SK-MEL-5 (cell line): ENCODE measurements around the gene ARHGDIG. TPM values are rescaled to one million over a fixed set of nuclear protein-coding genes. Genes with fewer than 3 reads are reported as not detected.
A peak's percentile ranks its signal among the peaks of the same experiment; 100 is the strongest.

Source experiments
- DNase-seq: peaks from one replicate; pipeline ENCODE4 v3.0.0-alpha.2; 2016; ENCODE audit warnings: low read depth, low spot score
- in situ Hi-C: cut with HindIII; loops from 2 replicates; pipeline ENCODE4 v1.10.0; 2016; ENCODE audit warnings: low sequenced_read_pairs, high pct_unique_total_duplicates, low pct_unique_long_range_greater_than_20kb
- total RNA-seq: library from RNA; depleted of rRNA; stranded (reverse); fragments of >200 nt; shearing (Covaris generic); gene quantifications from 2 replicates; pipeline ENCODE4 v1.2.3, GENCODE V29; 2014

ARHGDIG gene
- total RNA-seq, 1 experiment from 2014 or later = 3.5 TPM

DNA sequence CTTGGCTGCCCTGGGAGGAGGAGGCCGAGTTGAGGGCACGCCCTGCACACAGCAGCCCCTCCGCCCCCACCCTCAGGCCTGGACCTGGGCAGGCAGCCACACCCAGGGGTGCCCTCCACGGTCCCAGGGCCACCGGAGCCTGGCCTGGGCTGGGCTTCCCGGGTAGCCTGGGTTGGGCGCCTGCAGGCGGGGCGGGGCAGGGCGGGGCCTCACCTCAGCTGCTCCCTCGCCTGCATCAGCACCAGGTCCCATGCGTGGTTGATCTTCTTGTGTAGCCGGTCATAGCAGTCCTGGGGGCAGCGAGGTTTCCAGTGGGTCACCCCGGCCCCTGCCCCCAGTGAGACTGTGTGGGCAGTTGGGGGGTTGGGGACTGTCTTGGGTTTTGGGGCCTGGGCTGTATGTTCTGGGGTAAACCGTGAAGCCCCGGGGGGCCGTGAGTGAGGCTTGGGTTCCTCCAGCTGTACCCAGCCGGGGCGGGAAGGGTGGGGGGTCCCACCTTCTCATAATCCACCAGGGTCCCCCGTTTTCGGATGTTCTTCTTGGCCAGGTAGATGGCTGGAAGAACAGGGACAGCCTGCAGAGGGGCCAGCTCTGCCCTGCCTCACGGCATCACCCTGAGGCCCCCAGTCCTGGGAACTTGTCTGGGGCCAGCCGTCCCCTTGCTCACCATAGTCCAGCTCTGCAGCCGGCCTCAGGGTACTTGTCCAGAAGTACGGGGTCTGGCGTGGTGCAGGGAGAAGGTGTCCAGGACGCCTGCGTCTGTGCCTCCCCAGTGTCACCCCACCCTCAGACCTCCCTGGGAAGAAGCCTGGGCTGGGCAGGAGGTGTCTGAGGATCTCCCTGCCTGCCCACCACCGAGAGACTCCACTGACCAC, 6.6 kb upstream of the ARHGDIG start:
- no peak for DNase-seq
- in situ Hi-C loops = no loop called here

DNA sequence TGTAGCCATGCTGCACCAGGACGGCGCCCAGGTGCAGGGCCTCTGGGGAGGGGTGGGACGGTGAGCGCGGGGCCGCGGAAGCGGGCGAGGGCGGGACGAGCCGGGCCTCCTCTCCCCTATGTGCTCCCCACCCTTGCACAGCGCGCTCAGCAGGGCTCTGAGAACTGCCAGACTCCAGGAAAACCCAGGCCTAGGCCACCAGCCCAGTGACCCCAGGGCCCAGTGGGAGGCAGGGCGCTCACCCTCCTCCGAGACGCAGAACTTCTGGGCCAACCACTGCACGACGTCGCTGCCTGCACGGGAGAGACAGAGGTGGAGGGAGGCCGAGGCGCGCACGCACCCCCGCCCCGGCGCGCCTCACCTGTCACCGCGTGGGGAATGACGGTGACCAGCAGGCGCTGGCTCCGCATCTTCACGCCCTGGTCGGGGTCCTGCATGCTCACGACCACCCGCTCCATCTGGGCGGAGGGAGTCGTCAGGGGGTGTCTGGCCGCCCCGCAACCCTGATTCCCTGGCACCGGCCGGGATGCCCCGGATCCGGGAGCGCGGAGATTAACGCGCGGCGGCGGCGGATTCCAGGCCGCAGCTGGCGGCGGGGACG, 5.2 kb upstream of the ARHGDIG start:
- in situ Hi-C loops = no loop called here
- no peak for DNase-seq

DNA sequence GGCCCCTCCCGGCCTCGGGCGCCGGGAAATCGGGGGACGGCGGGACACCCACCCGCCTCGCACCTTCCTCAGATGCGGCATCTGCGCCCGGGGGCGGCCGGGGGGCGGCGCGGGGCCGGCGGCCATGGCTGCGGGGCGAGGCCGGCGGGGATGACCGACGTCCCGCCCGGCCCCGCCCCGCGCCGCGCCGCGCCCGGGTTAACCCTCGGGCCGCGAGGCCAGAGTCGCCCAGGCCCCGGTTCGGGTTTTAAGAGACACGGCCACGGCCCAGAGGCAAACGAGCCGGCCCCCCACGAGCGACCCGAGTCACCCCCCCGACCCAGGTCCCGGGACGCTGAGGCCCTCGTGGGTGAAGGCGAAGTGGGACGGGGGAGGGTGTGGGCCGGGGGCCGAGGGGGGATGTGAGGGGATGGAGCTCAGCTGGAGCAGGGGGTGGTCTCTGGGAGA, 4.6 kb upstream of the ARHGDIG start, which contains the start of gene RGS11:
Gene RGS11 (minus strand): TSS at position 159 of the 447 bp plus-strand sequence. CDS start 33 bp downstream, at position 126.
- in situ Hi-C loops = no loop called here
- no peak for DNase-seq

DNA sequence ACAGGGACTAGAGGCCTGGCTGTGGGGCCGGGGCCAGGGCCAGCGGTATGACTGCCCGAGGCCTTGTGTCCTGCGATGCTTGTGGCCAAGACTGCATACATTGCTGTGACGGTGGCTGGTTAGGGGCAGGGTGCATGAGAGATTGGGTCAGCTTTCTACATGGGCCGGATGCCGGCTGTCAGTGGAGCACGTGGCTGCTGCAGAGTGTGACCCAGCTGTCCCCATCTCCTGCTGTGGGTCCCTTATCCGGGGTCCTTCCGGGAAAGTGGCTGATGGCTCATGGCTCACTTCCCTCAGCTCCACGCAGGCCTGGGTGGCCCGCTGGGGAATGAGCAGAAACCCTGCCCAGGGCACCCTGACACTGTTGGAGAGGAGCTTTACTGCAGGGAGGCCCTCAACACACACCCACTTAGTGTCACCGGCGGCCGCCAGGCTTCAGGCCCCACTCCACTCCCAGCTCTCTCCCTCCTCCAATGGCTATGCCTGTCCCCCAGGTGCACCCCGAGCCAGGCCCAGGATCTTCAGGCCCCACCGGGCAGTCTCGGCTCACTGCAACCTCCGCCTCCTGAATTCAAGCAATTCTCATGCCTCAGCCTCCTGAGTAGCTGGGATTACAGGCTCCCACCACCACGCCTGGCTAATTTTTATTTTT, 3.8 kb upstream of the ARHGDIG start:
- in situ Hi-C loops = no loop called here
- DNase-seq = no peak

DNA sequence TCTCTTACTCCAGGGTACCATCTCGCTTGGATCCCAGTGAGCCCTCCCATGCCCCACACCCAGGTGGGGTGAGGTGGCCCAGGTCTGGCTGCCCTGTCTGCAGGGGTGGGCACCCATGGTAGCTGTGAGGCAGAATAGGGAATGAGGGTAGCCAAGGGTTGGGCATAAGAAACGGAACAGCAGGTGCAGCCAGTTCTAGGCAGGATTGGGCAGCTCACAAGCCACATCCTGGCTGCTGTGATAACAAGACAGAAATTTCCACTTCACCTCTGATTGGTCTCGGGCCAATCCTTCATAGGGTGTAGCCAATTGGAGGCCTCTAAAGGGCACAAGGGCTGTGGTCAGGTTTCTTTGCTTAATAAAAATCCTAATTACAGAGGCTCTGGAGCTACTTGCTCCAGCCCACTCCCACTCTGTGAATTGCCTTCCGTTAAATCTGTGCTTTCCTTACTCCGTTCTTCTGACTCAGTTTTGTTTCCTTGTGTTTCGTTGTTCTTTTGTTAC, 1.5 kb upstream of the ARHGDIG start:
- in situ Hi-C loops = no loop called here
- DNase-seq = peak; percentile 43

DNA sequence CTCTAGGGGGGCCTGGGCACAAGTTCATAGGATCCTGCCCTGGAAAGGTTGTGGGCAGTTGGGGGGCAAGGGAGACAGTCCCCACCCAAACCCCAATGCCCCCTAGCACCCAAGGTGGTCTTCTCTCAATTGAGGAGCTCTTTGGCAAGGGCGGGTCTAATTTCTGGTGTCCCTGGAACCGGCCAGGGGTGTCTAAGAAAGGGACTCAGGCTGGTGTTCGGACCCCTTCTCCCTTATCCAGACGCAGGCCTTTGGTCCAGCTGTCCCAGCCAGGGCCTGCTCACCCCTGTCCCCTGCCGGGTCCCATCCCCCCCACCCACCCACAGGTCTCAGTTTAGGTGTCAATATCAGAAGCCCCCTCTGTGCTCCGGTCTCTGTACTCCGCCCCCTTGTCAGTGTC, 860 bp upstream of the ARHGDIG start:
- in situ Hi-C loops = no loop called here
- DNase-seq = no peak

DNA sequence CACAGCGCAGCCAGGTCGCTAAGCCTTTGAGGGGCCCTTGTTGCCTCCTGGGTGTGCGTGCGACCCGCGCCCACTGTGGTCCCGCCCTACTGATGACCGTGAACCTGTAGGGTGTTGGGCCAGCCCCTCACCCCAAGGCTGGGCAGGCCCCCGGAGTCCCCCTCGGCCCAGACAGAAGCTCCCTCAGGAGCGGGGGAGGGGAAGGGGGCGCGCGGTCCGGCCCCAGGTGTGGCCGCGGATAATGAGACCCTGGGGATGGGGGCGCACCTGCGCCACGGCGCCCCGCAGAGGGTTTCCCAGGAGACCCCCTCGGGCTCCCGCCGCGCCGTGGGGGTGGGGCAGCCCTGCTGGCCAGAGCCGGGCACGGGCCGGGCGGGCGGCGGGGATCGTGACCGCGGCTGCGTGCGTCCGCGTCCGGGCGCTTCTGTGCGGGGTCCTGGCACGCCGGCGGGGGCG, 358 bp upstream of the ARHGDIG start:
- in situ Hi-C loops = no loop called here
- no peak for DNase-seq

DNA sequence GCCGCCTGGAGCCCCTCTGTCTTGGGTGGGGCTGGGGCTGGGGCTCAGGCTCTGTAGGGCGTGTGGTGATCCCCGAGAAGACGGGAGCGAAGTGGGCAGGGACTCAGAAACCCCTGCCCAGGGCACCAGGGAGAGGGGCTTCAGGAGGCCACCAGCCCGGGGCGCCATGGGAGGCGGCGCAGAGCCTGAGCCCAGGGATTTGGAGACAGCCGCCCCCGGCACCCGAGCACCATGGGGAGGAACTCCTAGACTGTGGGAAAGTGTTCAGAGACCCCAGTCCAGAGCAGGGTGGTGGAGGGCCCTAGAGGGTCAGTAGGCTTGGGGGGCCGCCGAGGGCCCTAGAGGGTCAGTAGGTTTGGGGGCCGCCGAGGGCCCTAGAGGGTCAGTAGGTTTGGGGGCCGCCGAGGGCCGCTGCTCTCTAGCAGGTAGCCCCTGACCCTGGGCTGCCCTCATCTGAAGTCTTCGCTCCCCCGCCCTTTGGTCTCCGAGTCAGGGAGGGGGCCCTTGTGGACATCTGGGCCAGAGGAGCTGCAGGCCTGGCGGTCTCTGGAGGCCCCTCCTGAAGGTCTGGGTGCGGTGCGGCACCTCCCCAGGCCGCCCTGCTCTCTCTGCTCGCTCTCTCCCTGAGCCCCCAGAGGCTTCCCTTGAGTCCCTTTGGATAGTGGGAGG, 734 bp downstream of the ARHGDIG start:
- in situ Hi-C loops = no loop called here
- no peak for DNase-seq

DNA sequence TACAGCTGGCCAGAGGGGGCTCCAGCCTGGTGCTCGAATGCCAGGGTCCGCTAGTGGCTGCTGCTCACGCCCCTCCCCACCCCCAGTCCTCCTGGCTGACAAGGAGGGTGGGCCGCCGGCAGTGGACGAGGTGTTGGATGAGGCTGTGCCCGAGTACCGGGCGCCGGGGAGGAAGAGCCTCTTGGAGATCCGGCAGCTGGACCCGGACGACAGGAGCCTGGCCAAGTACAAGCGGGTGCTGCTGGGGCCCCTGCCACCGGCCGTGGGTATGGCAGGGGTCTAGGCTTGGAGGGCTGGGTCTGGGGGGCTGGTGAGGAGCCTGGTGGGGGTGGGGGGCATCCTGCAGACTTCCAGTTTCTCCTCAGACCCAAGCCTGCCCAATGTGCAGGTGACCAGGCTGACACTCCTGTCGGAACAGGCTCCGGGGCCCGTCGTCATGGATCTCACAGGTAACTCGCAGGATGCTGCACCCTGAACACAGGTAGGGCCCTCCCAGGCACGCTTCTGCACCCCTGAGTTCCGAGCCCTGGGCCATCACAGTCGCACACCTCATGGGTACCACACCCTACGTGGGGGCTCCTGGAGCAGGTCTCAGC, 1.4 kb downstream of the ARHGDIG start:
- no peak for DNase-seq
- in situ Hi-C loops = no loop called here

DNA sequence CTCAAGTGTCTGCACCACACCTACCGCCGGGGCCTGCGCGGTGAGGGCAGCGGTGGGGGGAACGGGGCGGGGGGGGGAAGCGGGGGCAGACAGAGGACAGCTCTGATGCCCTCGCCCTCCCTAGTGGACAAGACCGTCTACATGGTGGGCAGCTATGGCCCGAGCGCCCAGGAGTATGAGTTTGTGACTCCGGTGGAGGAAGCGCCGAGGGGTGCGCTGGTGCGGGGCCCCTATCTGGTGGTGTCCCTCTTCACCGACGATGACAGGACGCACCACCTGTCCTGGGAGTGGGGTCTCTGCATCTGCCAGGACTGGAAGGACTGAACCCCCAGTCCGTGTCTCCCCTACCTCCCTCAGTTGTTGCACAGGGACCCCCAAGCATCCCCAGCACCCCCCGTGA, 2.1 kb downstream of the ARHGDIG start:
- DNase-seq = no peak
- in situ Hi-C loops = no loop called here

DNA sequence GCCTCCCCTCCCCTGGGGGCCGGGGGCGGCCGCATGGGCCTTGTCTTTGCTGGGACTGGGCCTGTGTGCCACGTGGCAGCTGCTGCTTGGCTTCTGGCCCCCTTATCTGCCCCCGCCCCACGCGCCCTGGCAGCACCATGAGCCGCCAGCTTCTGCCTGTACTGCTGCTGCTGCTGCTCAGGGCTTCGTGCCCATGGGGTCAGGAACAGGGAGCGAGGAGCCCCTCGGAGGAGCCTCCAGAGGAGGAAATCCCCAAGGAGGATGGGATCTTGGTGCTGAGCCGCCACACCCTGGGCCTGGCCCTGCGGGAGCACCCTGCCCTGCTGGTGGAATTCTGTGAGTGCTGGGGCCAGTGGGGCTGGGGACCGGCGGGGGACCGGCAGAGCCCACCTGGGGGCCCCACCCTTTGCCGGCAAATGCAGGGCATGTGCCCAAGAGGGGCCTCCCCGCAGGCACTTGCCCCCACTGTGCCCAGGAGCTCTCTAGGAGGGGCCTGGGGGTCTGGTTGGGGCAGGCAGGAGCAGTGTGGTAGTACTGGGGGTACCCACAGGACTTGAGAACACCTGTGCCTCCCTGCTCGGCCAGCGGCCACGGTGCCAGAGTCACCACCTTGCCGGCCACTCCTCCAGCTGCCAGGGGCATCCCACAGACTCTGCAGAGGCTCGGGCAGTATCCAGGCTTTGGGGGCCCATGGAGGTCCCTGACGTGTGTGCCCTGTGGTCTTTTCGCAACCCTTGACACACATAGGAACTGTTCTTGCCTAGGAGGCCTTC, 2.8 kb downstream of the ARHGDIG start, which contains the start of gene PDIA2:
Gene PDIA2 (plus strand): TSS at position 132 of the 773 bp plus-strand sequence. CDS start 6 bp downstream, at position 138.
- in situ Hi-C loops = no loop called here

DNA sequence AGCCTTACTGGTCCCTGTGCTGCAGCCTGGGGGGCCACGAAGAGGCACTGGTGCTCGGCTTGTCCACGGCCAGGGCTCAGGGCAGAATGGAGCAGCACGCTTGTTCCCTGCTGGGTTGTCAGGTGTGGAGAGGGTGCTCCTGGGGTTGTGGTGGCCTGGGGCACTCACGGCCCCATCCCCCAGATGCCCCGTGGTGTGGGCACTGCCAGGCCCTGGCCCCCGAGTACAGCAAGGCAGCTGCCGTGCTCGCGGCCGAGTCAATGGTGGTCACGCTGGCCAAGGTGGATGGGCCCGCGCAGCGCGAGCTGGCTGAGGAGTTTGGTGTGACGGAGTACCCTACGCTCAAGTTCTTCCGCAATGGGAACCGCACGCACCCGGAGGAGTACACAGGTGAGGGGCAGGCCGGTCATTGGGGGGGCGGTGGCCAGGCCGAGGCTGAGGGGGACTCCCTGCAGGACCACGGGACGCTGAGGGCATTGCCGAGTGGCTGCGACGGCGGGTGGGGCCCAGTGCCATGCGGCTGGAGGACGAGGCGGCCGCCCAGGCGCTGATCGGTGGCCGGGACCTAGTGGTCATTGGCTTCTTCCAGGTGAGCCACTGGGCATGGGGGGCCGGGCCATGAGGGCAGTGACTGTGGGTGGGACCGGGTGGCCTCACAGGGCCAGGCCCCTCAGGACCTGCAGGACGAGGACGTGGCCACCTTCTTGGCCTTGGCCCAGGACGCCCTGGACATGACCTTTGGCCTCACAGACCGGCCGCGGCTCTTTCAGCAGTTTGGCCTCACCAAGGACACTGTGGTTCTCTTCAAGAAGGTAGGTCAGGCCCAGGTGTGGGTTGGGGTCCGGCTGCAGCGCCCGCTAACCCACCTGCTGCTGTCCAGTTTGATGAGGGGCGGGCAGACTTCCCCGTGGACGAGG, 4.1 kb downstream of the ARHGDIG start:
- in situ Hi-C loops = no loop called here
- no peak for DNase-seq

More for the DNA sequence above, 2.8 kb downstream of the ARHGDIG start, which contains the start of gene PDIA2:
- DNase-seq = no peak

DNA sequence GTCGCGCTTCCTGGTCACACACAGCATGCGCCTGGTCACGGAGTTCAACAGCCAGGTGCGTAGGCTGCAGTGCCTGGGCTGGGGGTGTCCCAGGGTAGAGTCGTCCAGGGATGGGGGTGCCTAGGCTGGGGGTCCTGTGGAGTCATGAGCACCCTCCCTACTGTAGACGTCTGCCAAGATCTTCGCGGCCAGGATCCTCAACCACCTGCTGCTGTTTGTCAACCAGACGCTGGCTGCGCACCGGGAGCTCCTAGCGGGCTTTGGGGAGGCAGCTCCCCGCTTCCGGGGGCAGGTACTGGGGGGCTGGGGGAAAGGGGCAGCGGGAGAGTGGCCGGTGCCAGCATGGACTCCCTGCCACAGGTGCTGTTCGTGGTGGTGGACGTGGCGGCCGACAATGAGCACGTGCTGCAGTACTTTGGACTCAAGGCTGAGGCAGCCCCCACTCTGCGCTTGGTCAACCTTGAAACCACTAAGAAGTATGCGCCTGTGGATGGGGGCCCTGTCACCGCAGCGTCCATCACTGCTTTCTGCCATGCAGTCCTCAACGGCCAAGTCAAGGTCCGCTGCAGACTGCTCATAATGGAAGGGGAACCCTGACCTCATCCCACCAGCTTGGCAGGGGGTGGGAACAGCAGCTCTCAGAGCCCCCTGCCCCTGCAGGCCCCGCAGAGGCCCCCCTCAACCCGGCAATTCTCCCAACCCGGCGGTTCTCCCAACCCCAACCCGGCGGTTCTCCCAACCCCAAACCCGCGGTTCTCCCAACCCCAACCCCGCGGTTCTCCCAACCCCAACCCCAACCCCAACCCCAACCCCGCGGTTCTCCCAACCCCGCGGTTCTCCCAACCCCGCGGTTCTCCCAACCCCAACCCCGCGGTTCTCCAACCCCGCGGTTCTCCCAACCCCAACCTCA, 5.0 kb downstream of the ARHGDIG start:
- in situ Hi-C loops = no loop called here

DNA sequence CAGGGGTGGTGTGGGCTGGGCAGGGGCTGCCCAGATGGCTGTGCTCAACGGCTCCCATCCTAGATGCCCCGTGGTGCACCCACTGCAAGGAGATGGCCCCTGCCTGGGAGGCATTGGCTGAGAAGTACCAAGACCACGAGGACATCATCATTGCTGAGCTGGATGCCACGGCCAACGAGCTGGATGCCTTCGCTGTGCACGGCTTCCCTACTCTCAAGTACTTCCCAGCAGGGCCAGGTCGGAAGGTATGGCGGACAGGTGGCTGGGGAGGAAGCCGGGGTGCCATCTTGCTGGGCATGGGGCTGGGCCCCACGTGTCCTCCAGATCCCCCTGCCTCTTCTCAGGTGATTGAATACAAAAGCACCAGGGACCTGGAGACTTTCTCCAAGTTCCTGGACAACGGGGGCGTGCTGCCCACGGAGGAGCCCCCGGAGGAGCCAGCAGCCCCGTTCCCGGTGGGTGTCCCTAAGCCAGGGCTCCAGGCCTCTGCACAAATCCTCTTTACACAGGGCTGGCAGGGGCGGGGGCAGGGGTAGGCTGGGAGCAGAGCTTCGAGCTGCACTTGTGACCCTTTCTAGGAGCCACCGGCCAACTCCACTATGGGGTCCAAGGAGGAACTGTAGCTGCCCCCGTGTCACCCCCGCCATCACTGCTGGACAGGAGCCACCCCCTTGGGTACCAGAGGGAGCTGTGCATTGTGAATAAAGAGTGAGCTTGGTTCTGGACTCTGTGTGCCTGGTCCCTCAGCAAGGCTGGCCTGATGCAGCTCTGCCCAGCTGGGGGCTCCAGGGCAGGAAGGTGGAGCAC, 6.3 kb downstream of the ARHGDIG start:
- in situ Hi-C loops = no loop called here

More for the DNA sequence above, 5.0 kb downstream of the ARHGDIG start:
- DNase-seq = no peak

More for the DNA sequence above, 6.3 kb downstream of the ARHGDIG start:
- DNase-seq = no peak
